Glutamatergic neuron (in vitro differentiated cells): ENCODE measurements around the gene MALT1. TPM values are rescaled to one million over a fixed set of nuclear protein-coding genes. Genes with fewer than 3 reads are reported as not detected.

ENCODE experiments used
- DNase-seq: peaks from one replicate; pipeline ENCODE4 v3.0.0; 2022
- H3K27ac Mint-ChIP-seq: one replicate; pipeline ENCODE4 v1.8.0; 2020; ENCODE audit warnings: mild to moderate bottlenecking, mixed read lengths, inconsistent platforms; ENCODE audit not compliant: unreplicated experiment
- H3K27me3 Mint-ChIP-seq: one replicate; pipeline ENCODE4 v1.8.0; 2020; ENCODE audit warnings: mild to moderate bottlenecking, moderate library complexity, mixed read lengths, inconsistent platforms; ENCODE audit not compliant: unreplicated experiment
- H3K36me3 Mint-ChIP-seq: one replicate; pipeline ENCODE4 v1.8.0; 2020; ENCODE audit warnings: mild to moderate bottlenecking, mixed read lengths, inconsistent platforms; ENCODE audit not compliant: unreplicated experiment
- H3K4me1 Mint-ChIP-seq: one replicate; pipeline ENCODE4 v1.8.0; 2020; ENCODE audit warnings: mild to moderate bottlenecking, low read depth, mixed read lengths, inconsistent platforms; ENCODE audit not compliant: unreplicated experiment
- H3K4me3 Mint-ChIP-seq: one replicate; pipeline ENCODE4 v1.8.0; 2020; ENCODE audit warnings: mild to moderate bottlenecking, mixed read lengths, inconsistent platforms; ENCODE audit not compliant: unreplicated experiment
- H3K9me3 Mint-ChIP-seq: one replicate; pipeline ENCODE4 v1.8.0; 2020; ENCODE audit warnings: mild to moderate bottlenecking, moderate library complexity, mixed read lengths, inconsistent platforms; ENCODE audit not compliant: unreplicated experiment
- CTCF ChIP-seq: fragments of 200-600 bp; sonication (generic); IDR thresholded peaks from one replicate; pipeline ENCODE4 v1.5.0; 2021; ENCODE audit not compliant: partially characterized antibody, unreplicated experiment
- total RNA-seq: library from RNA; stranded (reverse); fragmentation: NEBNext Ultra II Directional; extraction: Animal tissue kit (Norgen Biotek cat#: 25700); gene quantifications from one replicate; pipeline ENCODE4 v1.2.1, GENCODE V29; 2021; ENCODE audit not compliant: unreplicated experiment

The MALT1 gene
- total RNA-seq, 1 donor from 2014 or later: 8.5 TPM

GRCh38 chr18:58712930-58713329 is 41.7 kb downstream of the MALT1 start:
- no peaks in the 10 kb centered on the region for H3K36me3 Mint-ChIP-seq

GRCh38 chr18:58714259-58714658 is 43.0 kb downstream of the MALT1 start:
- Mint-ChIP-seq H3K9me3 (no peaks in the 10 kb centered on the region), H3K27ac (no peak overlapping the region), H3K27me3 (no peaks in the 10 kb centered on the region), H3K4me3 (no peak overlapping the region), H3K36me3 (no peaks in the 10 kb centered on the region), H3K4me1 (no peaks in the 10 kb centered on the region)
- no peak for DNase-seq
- no peak for TF ChIP-seq CTCF

More at GRCh38 chr18:58712930-58713329, 41.7 kb downstream of the MALT1 start:
- no peak for TF ChIP-seq CTCF
- Mint-ChIP-seq H3K27me3 (no peaks in the 10 kb centered on the region), H3K9me3 (no peaks in the 10 kb centered on the region), H3K27ac (no peak overlapping the region), H3K4me1 (no peaks in the 10 kb centered on the region), H3K4me3 (no peak overlapping the region)
- no peak for DNase-seq

GRCh38 chr18:58714821-58715220 is 43.6 kb downstream of the MALT1 start:
- Mint-ChIP-seq H3K4me1 (no peaks in the 10 kb centered on the region), H3K9me3 (no peaks in the 10 kb centered on the region), H3K4me3 (no peak overlapping the region), H3K27me3 (no peaks in the 10 kb centered on the region), H3K27ac (no peak overlapping the region), H3K36me3 (no peaks in the 10 kb centered on the region)
- no peak for TF ChIP-seq CTCF
- DNase-seq: no peak

- DNase-seq: no peak
- H3K27ac Mint-ChIP-seq: no peak overlapping the region
- H3K4me1 Mint-ChIP-seq: no peaks in the 10 kb centered on the region
- H3K4me3 Mint-ChIP-seq: no peak overlapping the region
- H3K27me3 Mint-ChIP-seq: no peaks in the 10 kb centered on the region
- no peak for TF ChIP-seq CTCF
- H3K9me3 Mint-ChIP-seq: no peaks in the 10 kb centered on the region
- no peaks in the 10 kb centered on the region for H3K36me3 Mint-ChIP-seq
Observed at GRCh38 chr18:58715540-58715939, 44.3 kb downstream of the MALT1 start.

GRCh38 chr18:58716060-58716756 is 44.9 kb downstream of the MALT1 start:
- no peaks in the 10 kb centered on the region for H3K27me3 Mint-ChIP-seq
- H3K36me3 Mint-ChIP-seq: no peaks in the 10 kb centered on the region
- H3K4me1 Mint-ChIP-seq: no peaks in the 10 kb centered on the region
- H3K27ac Mint-ChIP-seq: no peak overlapping the region
- no peaks in the 10 kb centered on the region for H3K9me3 Mint-ChIP-seq
- H3K4me3 Mint-ChIP-seq: no peak overlapping the region
- no peak for TF ChIP-seq CTCF
- no peak for DNase-seq
